ENCODE results near the gene OR51V1. TPM values are rescaled to one million over a fixed set of nuclear protein-coding genes. Genes with fewer than 3 reads are reported as not detected.

The OR51V1 gene
- total and polyA plus RNA-seq, 2 donors (not counting 1 experiment from before 2014, with no cell fraction given) = not detected

- 69% methylated on average over 3 of the region's 3 CpGs for WGBS (ENCODE audit: insufficient coverage)
- intact Hi-C loops (cut with micrococcal nuclease) = no loop called here
- no peaks in the 10 kb centered on the region for H4K20me1 ChIP-seq (ENCODE audit: control insufficient read depth, insufficient read depth, low read length, poor library complexity, severe bottlenecking)
- ChIA-PET POLR2A (no interaction called here), CTCF (no interaction called here)
- no peaks in the 10 kb centered on the region for H3K4me1 Mint-ChIP-seq
- H3K4me3 ChIP-seq (ENCODE audit: control extremely low read depth in 1 of 5, extremely low read depth in 1 of 5, insufficient read depth in 1 of 5, low read depth in 2 of 5, low read length in 4 of 5) = no peak overlapping the region
- no peaks in the 10 kb centered on the region for H3K9me3 Mint-ChIP-seq (ENCODE audit: insufficient read depth)
- H3K9me3 ChIP-seq (ENCODE audit: control extremely low read depth in 1 of 3, control insufficient read depth in 2 of 3, insufficient read depth in 1 of 3, low read length in 2 of 3) = no peaks in the 10 kb centered on the region
- H2AFZ ChIP-seq (ENCODE audit: insufficient read depth, low read depth, low read length, poor library complexity, severe bottlenecking) = no peak overlapping the region
- no peak overlapping the region for H3K4me2 ChIP-seq (replicated peaks; ENCODE audit: low read depth, low read length, poor library complexity, severe bottlenecking)
- no peak overlapping the region for H3K27ac Mint-ChIP-seq
- no peak overlapping the region for H3K27ac ChIP-seq (ENCODE audit: low read length in 2 of 2)
- H3K36me3 ChIP-seq (replicated peaks in 1 of 2; ENCODE audit: control extremely low read depth in 1 of 2, control insufficient read depth in 1 of 2, extremely low read depth in 1 of 2, insufficient read depth in 2 of 2, low read length in 1 of 2) = no peaks in the 10 kb centered on the region
- TF ChIP-seq EZH2 (IDR thresholded peaks at IDR 0.05; ENCODE audit: borderline replicate concordance, insufficient read depth, low read depth, low read length, poor library complexity, severe bottlenecking) (no peak), CTCF (IDR thresholded peaks at IDR 0.05) (no peak)
- ATAC-seq (ENCODE audit: low read depth) (no peak), DNase-seq (no peak)
- no peaks in the 10 kb centered on the region for H3K4me1 ChIP-seq (ENCODE audit: control insufficient read depth in 2 of 2, insufficient read depth in 2 of 2, low read length in 2 of 2)
- H3K27me3 ChIP-seq (replicated peaks in 1 of 4; ENCODE audit: control extremely low read depth in 1 of 4, control insufficient read depth in 3 of 4, insufficient read depth in 4 of 4, low read length in 3 of 4) = no peaks in the 10 kb centered on the region
- no peak overlapping the region for H3K9ac ChIP-seq (ENCODE audit: low read length)
- no peaks in the 10 kb centered on the region for H3K79me2 ChIP-seq (ENCODE audit: control insufficient read depth, insufficient read depth, low read length)
- H3K4me3 Mint-ChIP-seq = no peak overlapping the region
- H3K27me3 Mint-ChIP-seq = no peaks in the 10 kb centered on the region
Measured at GRCh38 chr11:5151713-5152153, 48.7 kb downstream of the OR51V1 start.

Other genes with a start within 250 kb of the OR51V1 start
- gene OR51A2, start 245.0 kb downstream of the OR51V1 start, total RNA-seq = not detected in 2 replicates
- gene OR51A2, start 245.0 kb downstream of the OR51V1 start, polyA plus RNA-seq = not detected in 2 replicates
- not detected in 2 replicates for gene OR51L1, start 205.8 kb downstream of the OR51V1 start, total RNA-seq
- gene OR51L1, start 205.8 kb downstream of the OR51V1 start, polyA plus RNA-seq = not detected in 2 replicates
- gene OR52J3, start 154.2 kb downstream of the OR51V1 start, total RNA-seq = not detected in 2 replicates
- not detected in 2 replicates for gene OR52J3, start 154.2 kb downstream of the OR51V1 start, polyA plus RNA-seq
- gene OR52E2, start 141.1 kb downstream of the OR51V1 start, total RNA-seq = not detected in 2 replicates
- gene OR52E2, start 141.1 kb downstream of the OR51V1 start, polyA plus RNA-seq = not detected in 2 replicates
- not detected in 2 replicates for gene OR52E1, start 131.1 kb downstream of the OR51V1 start, total RNA-seq
- not detected in 2 replicates for gene OR52E1, start 131.1 kb downstream of the OR51V1 start, polyA plus RNA-seq
- gene OR52A5, start 62.3 kb downstream of the OR51V1 start, total RNA-seq = not detected in 2 replicates
- not detected in 2 replicates for gene OR52A5, start 62.3 kb downstream of the OR51V1 start, polyA plus RNA-seq
- not detected in 2 replicates for gene OR52A1, start 45.9 kb downstream of the OR51V1 start, total RNA-seq
- not detected in 2 replicates for gene OR52A1, start 45.9 kb downstream of the OR51V1 start, polyA plus RNA-seq
- 378 and 385 TPM in 2 replicates for gene HBB, start 26.4 kb upstream of the OR51V1 start, total RNA-seq
- gene HBB, start 26.4 kb upstream of the OR51V1 start, polyA plus RNA-seq = 69.7 and 1,053 TPM in 2 replicates
- gene HBD, start 33.8 kb upstream of the OR51V1 start, total RNA-seq = not detected in 2 replicates
- gene HBD, start 33.8 kb upstream of the OR51V1 start, polyA plus RNA-seq = 0.84 TPM in 1 of 2 replicates, not detected in the other
- not detected in 2 replicates for gene HBG1, start 49.2 kb upstream of the OR51V1 start, total RNA-seq
- gene HBG1, start 49.2 kb upstream of the OR51V1 start, polyA plus RNA-seq = not detected in 2 replicates
- not detected in 2 replicates for gene HBG2, start 54.1 kb upstream of the OR51V1 start, total RNA-seq
- gene HBG2, start 54.1 kb upstream of the OR51V1 start, polyA plus RNA-seq = 0.89 TPM in 1 of 2 replicates, not detected in the other
- not detected in 2 replicates for gene HBE1, start 69.3 kb upstream of the OR51V1 start, total RNA-seq
- gene HBE1, start 69.3 kb upstream of the OR51V1 start, polyA plus RNA-seq = not detected in 2 replicates
- gene OR51B4, start 101.3 kb upstream of the OR51V1 start, total RNA-seq = not detected in 2 replicates
- 0.21 TPM in 1 of 2 replicates, not detected in the other for gene OR51B4, start 101.3 kb upstream of the OR51V1 start, polyA plus RNA-seq
- gene OR51B2, start 123.6 kb upstream of the OR51V1 start, total RNA-seq = not detected in 2 replicates
- gene OR51B2, start 123.6 kb upstream of the OR51V1 start, polyA plus RNA-seq = not detected in 2 replicates
- 0.66 and 0.67 TPM in 2 replicates for gene OR51B5, start 142.8 kb upstream of the OR51V1 start, total RNA-seq
- not detected in 2 replicates for gene OR51B5, start 142.8 kb upstream of the OR51V1 start, polyA plus RNA-seq
- not detected in 2 replicates for gene OR51B6, start 150.8 kb upstream of the OR51V1 start, total RNA-seq
- not detected in 2 replicates for gene OR51B6, start 150.8 kb upstream of the OR51V1 start, polyA plus RNA-seq
- not detected in 2 replicates for gene OR51M1, start 183.1 kb upstream of the OR51V1 start, total RNA-seq
- not detected in 2 replicates for gene OR51M1, start 183.1 kb upstream of the OR51V1 start, polyA plus RNA-seq
- not detected in 2 replicates for gene OR51Q1, start 221.4 kb upstream of the OR51V1 start, total RNA-seq
- gene OR51Q1, start 221.4 kb upstream of the OR51V1 start, polyA plus RNA-seq = not detected in 2 replicates
- gene OR51I1, start 240.8 kb upstream of the OR51V1 start, total RNA-seq = not detected in 2 replicates
- 0.30 and 0.31 TPM in 2 replicates for gene OR51I1, start 240.8 kb upstream of the OR51V1 start, polyA plus RNA-seq
- gene OR51I2, start 248.6 kb upstream of the OR51V1 start, total RNA-seq = not detected in 2 replicates
- not detected in 2 replicates for gene OR51I2, start 248.6 kb upstream of the OR51V1 start, polyA plus RNA-seq

All from B cell (primary cell).